HEK293 (cell line): ENCODE data around the gene NSUN6.
A peak's percentile ranks its signal among the peaks of the same experiment; 100 is the strongest.

ENCODE experiments used
- CTCF ChIA-PET: fragments of 350-600 bp; formaldehyde crosslinking; extraction: SDS; loops from one replicate; lab custom pipeline; 2021; ENCODE audit warnings: antibody characterized with exemption; lab: Yijun Ruan, JAX
- POLR2A ChIA-PET: fragments of 300-600 bp; formaldehyde crosslinking; extraction: SDS; loops from one replicate; lab custom pipeline; 2020; ENCODE audit warnings: antibody characterized with exemption, inconsistent platforms; lab: Yijun Ruan, JAX
- H3K27ac ChIP-seq: fragments of 200-500 bp; sonication (Bioruptor generic); 2 replicates; pipeline ENCODE4 v1.5.1; 2014; ENCODE audit warnings: low read depth, low read length, control low read depth, inconsistent platforms; ENCODE audit errors: extremely low read depth
- H3K36me3 ChIP-seq, 2 experiments: fragments of 200-500 bp in 1 of 2; sonication (Bioruptor generic) in 1 of 2; 1 replicate in 1 of 2; 2 replicates in 1 of 2; pipeline ENCODE4 v1.5.1; 2014 to 2017; ENCODE audit warnings: inconsistent platforms in 2 of 2, low read length in 2 of 2; ENCODE audit not compliant: control insufficient read depth in 2 of 2, insufficient read depth in 1 of 2
- H3K4me1 ChIP-seq: fragments of 200-500 bp; sonication (Bioruptor generic); 2 replicates; pipeline ENCODE4 v1.5.1; 2014; ENCODE audit warnings: mild to moderate bottlenecking, low read length, inconsistent platforms; ENCODE audit not compliant: control insufficient read depth, insufficient read depth
- H3K4me3 ChIP-seq: 2 replicates; pipeline ENCODE4 v1.5.1; 2011; ENCODE audit warnings: low read depth, mild to moderate bottlenecking, control low read depth, low read length, moderate library complexity
- H3K9me3 ChIP-seq: fragments of 200-500 bp; sonication (Bioruptor generic); 2 replicates; pipeline ENCODE4 v1.5.1; 2014; ENCODE audit warnings: low read depth, low read length, inconsistent platforms; ENCODE audit not compliant: control insufficient read depth, insufficient read depth
- ELK4 ChIP-seq: IDR thresholded peaks from 2 replicates; pipeline ENCODE4 v1.6.1; 2011; ENCODE audit warnings: mild to moderate bottlenecking, low read depth, low read length, borderline replicate concordance
- GFI1B ChIP-seq: fragments of 450-650 bp; formaldehyde crosslinking; IDR thresholded peaks from 2 replicates; pipeline ENCODE4 v1.5.1; 2016; ENCODE audit warnings: missing biosample characterization, missing genetic modification characterization
- KLF1 ChIP-seq: fragments of 450-650 bp; formaldehyde crosslinking; IDR thresholded peaks from 2 replicates; pipeline ENCODE4 v1.5.1; 2016; ENCODE audit warnings: missing biosample characterization, missing genetic modification characterization
- OSR2 ChIP-seq: fragments of 450-650 bp; formaldehyde crosslinking; IDR thresholded peaks from 2 replicates; pipeline ENCODE4 v1.5.1; 2016; ENCODE audit warnings: missing biosample characterization, missing genetic modification characterization
- PRDM1 ChIP-seq: fragments of 450-650 bp; formaldehyde crosslinking; IDR thresholded peaks from 2 replicates; pipeline ENCODE4; 2016; ENCODE audit warnings: missing biosample characterization, missing genetic modification characterization
- ZBTB49 ChIP-seq: fragments of 450-650 bp; formaldehyde crosslinking; IDR thresholded peaks from 2 replicates; pipeline ENCODE4 v1.5.1; 2016; ENCODE audit warnings: missing biosample characterization, missing genetic modification characterization, low read depth
- ZBTB6 ChIP-seq: fragments of 450-650 bp; formaldehyde crosslinking; IDR thresholded peaks from 2 replicates; pipeline ENCODE4 v1.5.1; 2017; ENCODE audit warnings: missing biosample characterization, missing genetic modification characterization
- ZNF112 ChIP-seq: fragments of 450-650 bp; formaldehyde crosslinking; IDR thresholded peaks from 2 replicates; pipeline ENCODE4 v1.5.0; 2017; ENCODE audit warnings: missing biosample characterization, missing genetic modification characterization
- ZNF114 ChIP-seq: fragments of 450-650 bp; formaldehyde crosslinking; IDR thresholded peaks from 2 replicates; pipeline ENCODE4 v1.5.0; 2017; ENCODE audit warnings: missing biosample characterization, missing genetic modification characterization
- ZNF140 ChIP-seq: fragments of 450-650 bp; formaldehyde crosslinking; IDR thresholded peaks from 2 replicates; pipeline ENCODE4 v1.5.1; 2016; ENCODE audit warnings: missing biosample characterization, missing genetic modification characterization
- ZNF274 ChIP-seq, 2 experiments: fragments of 200-500 bp in 1 of 2; fragments of 450-650 bp in 1 of 2; sonication (Bioruptor generic) in 1 of 2; formaldehyde crosslinking in 1 of 2; IDR thresholded peaks; 2 replicates each; pipeline versions ENCODE4 v1.5.1 to v1.6.1; 2014 to 2016; ENCODE audit warnings: borderline replicate concordance in 1 of 2, inconsistent platforms in 1 of 2, low read length in 1 of 2, missing biosample characterization in 1 of 2, missing genetic modification characterization in 1 of 2
- ZNF341 ChIP-seq: fragments of 450-650 bp; formaldehyde crosslinking; IDR thresholded peaks from 2 replicates; pipeline ENCODE4; 2016; ENCODE audit warnings: low read depth, missing biosample characterization, missing genetic modification characterization
- ZNF394 ChIP-seq: fragments of 450-650 bp; formaldehyde crosslinking; IDR thresholded peaks from 2 replicates; pipeline ENCODE4 v1.5.1; 2016; ENCODE audit warnings: missing biosample characterization, missing genetic modification characterization, mild to moderate bottlenecking, moderate library complexity, borderline replicate concordance
- ZNF530 ChIP-seq: fragments of 450-650 bp; formaldehyde crosslinking; IDR thresholded peaks from 2 replicates; pipeline ENCODE4 v1.5.1; 2016; ENCODE audit warnings: low read depth, missing biosample characterization, missing genetic modification characterization
- ZNF549 ChIP-seq: fragments of 450-650 bp; IDR thresholded peaks from 2 replicates; pipeline ENCODE4 v1.5.1; 2018; ENCODE audit warnings: missing biosample characterization, missing genetic modification characterization, mild to moderate bottlenecking, inconsistent platforms, moderate library complexity
- ZNF600 ChIP-seq: fragments of 450-650 bp; formaldehyde crosslinking; IDR thresholded peaks from 2 replicates; pipeline ENCODE4 v1.5.1; 2016; ENCODE audit warnings: missing biosample characterization, missing genetic modification characterization
- ZNF664 ChIP-seq: fragments of 450-650 bp; formaldehyde crosslinking; IDR thresholded peaks from 2 replicates; pipeline ENCODE4 v1.5.1; 2016; ENCODE audit warnings: missing biosample characterization, missing genetic modification characterization
- ZNF692 ChIP-seq: fragments of 450-650 bp; formaldehyde crosslinking; IDR thresholded peaks from 2 replicates; pipeline ENCODE4 v1.5.1; 2016; ENCODE audit warnings: missing biosample characterization, missing genetic modification characterization
- ZNF707 ChIP-seq: fragments of 450-650 bp; formaldehyde crosslinking; IDR thresholded peaks from 2 replicates; pipeline ENCODE4 v1.5.1; 2016; ENCODE audit warnings: missing biosample characterization, missing genetic modification characterization
- ZNF777 ChIP-seq: fragments of 450-650 bp; formaldehyde crosslinking; IDR thresholded peaks from 2 replicates; pipeline ENCODE4 v1.5.1; 2017; ENCODE audit warnings: missing biosample characterization, missing genetic modification characterization, borderline replicate concordance
- TF ChIP-seq, protein P1 (sequence below): fragments of 450-650 bp; formaldehyde crosslinking; IDR thresholded peaks from 2 replicates; pipeline ENCODE4 v1.5.1; 2016; ENCODE audit warnings: missing biosample characterization, missing genetic modification characterization, borderline replicate concordance
- TF ChIP-seq, protein P2 (sequence below): fragments of 450-650 bp; formaldehyde crosslinking; IDR thresholded peaks from 2 replicates; pipeline ENCODE4 v1.5.1; 2016; ENCODE audit warnings: missing biosample characterization, missing genetic modification characterization
- TF ChIP-seq, protein P3 (sequence below): fragments of 450-650 bp; formaldehyde crosslinking; IDR thresholded peaks from 2 replicates; pipeline ENCODE4 v1.5.1; 2016; ENCODE audit warnings: missing biosample characterization, missing genetic modification characterization

NSUN6 gene

DNA sequence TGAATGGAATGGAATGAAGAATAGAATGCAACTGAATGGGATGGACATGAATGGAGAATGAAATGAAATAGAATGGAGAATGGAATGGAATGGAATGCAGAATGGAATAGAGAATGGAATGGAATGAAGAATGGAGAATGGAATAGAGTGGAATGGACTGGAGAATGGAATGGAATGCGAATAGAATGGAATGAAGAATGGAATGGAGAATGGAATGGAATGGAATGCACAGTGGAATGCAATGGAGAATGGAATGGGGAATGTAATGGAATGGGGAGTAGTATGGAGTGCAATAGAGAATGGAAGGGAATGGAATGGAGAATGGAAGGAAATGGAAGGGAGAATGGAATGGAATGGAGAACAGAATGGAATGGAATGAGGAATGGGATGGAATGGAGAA is 93.4 kb downstream of the NSUN6 start (continued):
- TF ChIP-seq, protein P1, sequence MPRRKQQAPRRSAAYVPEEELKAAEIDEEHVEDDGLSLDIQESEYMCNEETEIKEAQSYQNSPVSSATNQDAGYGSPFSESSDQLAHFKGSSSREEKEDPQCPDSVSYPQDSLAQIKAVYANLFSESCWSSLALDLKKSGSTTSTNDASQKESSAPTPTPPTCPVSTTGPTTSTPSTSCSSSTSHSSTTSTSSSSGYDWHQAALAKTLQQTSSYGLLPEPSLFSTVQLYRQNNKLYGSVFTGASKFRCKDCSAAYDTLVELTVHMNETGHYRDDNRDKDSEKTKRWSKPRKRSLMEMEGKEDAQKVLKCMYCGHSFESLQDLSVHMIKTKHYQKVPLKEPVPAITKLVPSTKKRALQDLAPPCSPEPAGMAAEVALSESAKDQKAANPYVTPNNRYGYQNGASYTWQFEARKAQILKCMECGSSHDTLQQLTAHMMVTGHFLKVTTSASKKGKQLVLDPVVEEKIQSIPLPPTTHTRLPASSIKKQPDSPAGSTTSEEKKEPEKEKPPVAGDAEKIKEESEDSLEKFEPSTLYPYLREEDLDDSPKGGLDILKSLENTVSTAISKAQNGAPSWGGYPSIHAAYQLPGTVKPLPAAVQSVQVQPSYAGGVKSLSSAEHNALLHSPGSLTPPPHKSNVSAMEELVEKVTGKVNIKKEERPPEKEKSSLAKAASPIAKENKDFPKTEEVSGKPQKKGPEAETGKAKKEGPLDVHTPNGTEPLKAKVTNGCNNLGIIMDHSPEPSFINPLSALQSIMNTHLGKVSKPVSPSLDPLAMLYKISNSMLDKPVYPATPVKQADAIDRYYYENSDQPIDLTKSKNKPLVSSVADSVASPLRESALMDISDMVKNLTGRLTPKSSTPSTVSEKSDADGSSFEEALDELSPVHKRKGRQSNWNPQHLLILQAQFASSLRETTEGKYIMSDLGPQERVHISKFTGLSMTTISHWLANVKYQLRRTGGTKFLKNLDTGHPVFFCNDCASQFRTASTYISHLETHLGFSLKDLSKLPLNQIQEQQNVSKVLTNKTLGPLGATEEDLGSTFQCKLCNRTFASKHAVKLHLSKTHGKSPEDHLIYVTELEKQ (tag by site-specific recombination) = no peak
- TF ChIP-seq ZNF274 (IDR thresholded peaks at IDR 0.05; ENCODE audit: low read length) (no peak), ZNF274 (tag by site-specific recombination; IDR thresholded peaks at IDR 0.05; ENCODE audit: borderline replicate concordance) (no peak), KLF1 (tag by site-specific recombination) (no peak), ZNF394 (tag by site-specific recombination) (no peak), ZNF707 (no peak), OSR2 (tag by site-specific recombination) (no peak), ZNF112 (no peak), ZNF549 (tag by site-specific recombination) (no peak), ZNF777 (tag by site-specific recombination) (no peak), ZBTB6 (no peak), ZNF140 (no peak), GFI1B (tag by site-specific recombination) (no peak), ZNF341 (tag by site-specific recombination) (no peak), ELK4 (no peak)
- TF ChIP-seq, protein P2, sequence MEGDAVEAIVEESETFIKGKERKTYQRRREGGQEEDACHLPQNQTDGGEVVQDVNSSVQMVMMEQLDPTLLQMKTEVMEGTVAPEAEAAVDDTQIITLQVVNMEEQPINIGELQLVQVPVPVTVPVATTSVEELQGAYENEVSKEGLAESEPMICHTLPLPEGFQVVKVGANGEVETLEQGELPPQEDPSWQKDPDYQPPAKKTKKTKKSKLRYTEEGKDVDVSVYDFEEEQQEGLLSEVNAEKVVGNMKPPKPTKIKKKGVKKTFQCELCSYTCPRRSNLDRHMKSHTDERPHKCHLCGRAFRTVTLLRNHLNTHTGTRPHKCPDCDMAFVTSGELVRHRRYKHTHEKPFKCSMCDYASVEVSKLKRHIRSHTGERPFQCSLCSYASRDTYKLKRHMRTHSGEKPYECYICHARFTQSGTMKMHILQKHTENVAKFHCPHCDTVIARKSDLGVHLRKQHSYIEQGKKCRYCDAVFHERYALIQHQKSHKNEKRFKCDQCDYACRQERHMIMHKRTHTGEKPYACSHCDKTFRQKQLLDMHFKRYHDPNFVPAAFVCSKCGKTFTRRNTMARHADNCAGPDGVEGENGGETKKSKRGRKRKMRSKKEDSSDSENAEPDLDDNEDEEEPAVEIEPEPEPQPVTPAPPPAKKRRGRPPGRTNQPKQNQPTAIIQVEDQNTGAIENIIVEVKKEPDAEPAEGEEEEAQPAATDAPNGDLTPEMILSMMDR (tag by site-specific recombination) = no peak

DNA sequence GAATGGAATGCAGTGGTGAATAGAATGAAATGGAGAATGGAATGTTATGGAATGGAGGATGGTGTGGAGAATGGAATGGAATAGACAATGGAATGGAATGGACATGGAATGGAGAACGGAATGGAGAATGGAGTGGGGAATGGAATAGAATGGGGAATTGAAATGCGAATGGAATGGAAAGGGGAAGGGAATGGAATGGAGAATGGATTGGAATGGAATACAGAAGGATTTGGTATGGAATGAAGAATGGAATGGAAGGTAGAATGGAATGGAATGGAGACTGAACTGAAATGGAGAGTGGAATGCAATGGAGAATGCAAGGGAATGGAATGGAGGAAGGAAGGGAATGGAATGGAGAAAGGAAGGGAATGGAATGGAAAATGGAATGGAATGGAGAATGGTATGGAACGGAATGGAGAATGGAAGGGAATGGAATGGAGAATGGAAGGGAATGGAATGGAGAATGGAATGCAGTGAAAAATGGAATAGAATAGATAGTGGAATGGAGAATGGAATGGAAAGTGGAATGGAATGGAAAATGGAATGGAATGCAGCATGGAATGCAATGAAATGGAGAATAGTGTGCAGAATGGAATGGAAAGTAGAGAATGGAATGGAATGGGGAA is 94.8 kb downstream of the NSUN6 start:
- ChIA-PET CTCF (no interaction called here), POLR2A (no interaction called here)
- no peak overlapping the region for H3K4me3 ChIP-seq
- peaks cover 47 to 66% of the 10 kb centered on the region in 2 experiments for H3K36me3 ChIP-seq
- no peaks in the 10 kb centered on the region for H3K4me1 ChIP-seq
- H3K9me3 ChIP-seq = no peaks in the 10 kb centered on the region
- H3K27ac ChIP-seq = no peak overlapping the region
- TF ChIP-seq ZNF692 (tag by site-specific recombination) = no peak
- peak; percentile 88 for TF ChIP-seq ZNF530 (tag by site-specific recombination)
- no peak for TF ChIP-seq ZNF114 (tag by site-specific recombination)
- peak; percentile 59 for TF ChIP-seq ZNF600 (tag by site-specific recombination)
- TF ChIP-seq ZNF664 = no peak
- TF ChIP-seq, protein P3, sequence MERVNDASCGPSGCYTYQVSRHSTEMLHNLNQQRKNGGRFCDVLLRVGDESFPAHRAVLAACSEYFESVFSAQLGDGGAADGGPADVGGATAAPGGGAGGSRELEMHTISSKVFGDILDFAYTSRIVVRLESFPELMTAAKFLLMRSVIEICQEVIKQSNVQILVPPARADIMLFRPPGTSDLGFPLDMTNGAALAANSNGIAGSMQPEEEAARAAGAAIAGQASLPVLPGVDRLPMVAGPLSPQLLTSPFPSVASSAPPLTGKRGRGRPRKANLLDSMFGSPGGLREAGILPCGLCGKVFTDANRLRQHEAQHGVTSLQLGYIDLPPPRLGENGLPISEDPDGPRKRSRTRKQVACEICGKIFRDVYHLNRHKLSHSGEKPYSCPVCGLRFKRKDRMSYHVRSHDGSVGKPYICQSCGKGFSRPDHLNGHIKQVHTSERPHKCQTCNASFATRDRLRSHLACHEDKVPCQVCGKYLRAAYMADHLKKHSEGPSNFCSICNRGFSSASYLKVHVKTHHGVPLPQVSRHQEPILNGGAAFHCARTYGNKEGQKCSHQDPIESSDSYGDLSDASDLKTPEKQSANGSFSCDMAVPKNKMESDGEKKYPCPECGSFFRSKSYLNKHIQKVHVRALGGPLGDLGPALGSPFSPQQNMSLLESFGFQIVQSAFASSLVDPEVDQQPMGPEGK (tag by site-specific recombination) = no peak
- TF ChIP-seq ZBTB49 = no peak
- peak; percentile 98 for TF ChIP-seq PRDM1 (tag by site-specific recombination)
